Loucy (cell line): ENCODE results near the gene MAP3K21.

Experiments
- H2AFZ ChIP-seq: fragments of 200-600 bp; sonication (generic); 2 replicates; pipeline ENCODE4 v1.6.0; 2016; ENCODE audit warnings: antibody characterized with exemption, mild to moderate bottlenecking, low read length, moderate library complexity
- H3F3A ChIP-seq: fragments of 200-600 bp; 2 replicates; pipeline ENCODE4 v1.6.0; 2016; ENCODE audit warnings: antibody characterized with exemption, low read depth, mild to moderate bottlenecking
- H3K27me3 ChIP-seq: fragments of 200-600 bp; sonication (generic); 2 replicates; pipeline ENCODE4 v1.6.1; 2014; ENCODE audit warnings: low read length, mild to moderate bottlenecking; ENCODE audit not compliant: insufficient read depth, poor library complexity, severe bottlenecking
- H3K36me3 ChIP-seq: fragments of 200-600 bp; sonication (generic); 2 replicates; pipeline ENCODE4 v1.6.1; 2016; ENCODE audit warnings: low read length; ENCODE audit not compliant: insufficient read depth
- H3K4me1 ChIP-seq: fragments of 200-600 bp; sonication (generic); 2 replicates; pipeline ENCODE4 v1.5.1; 2014; ENCODE audit warnings: low read length, mild to moderate bottlenecking; ENCODE audit not compliant: insufficient read depth, poor library complexity, severe bottlenecking
- H3K4me2 ChIP-seq: fragments of 200-600 bp; sonication (generic); 2 replicates; pipeline ENCODE4 v1.6.0; 2014; ENCODE audit warnings: antibody characterized with exemption, low read length, low read depth, mild to moderate bottlenecking; ENCODE audit not compliant: poor library complexity, severe bottlenecking
- H3K4me3 ChIP-seq: fragments of 200-600 bp; sonication (generic); 2 replicates; pipeline ENCODE4 v1.5.1; 2014; ENCODE audit warnings: low read length, mild to moderate bottlenecking, mixed read lengths; ENCODE audit not compliant: poor library complexity, severe bottlenecking
- H3K79me2 ChIP-seq: fragments of 200-600 bp; sonication (generic); 2 replicates; pipeline ENCODE4 v1.6.1; 2014; ENCODE audit warnings: low read length; ENCODE audit not compliant: insufficient read depth
- H3K9ac ChIP-seq: fragments of 200-600 bp; sonication (generic); 2 replicates; pipeline ENCODE4 v1.6.0; 2014; ENCODE audit warnings: mild to moderate bottlenecking, low read depth, low read length, moderate library complexity; ENCODE audit not compliant: poor library complexity, severe bottlenecking
- H3K9me2 ChIP-seq: fragments of 200-600 bp; sonication (generic); replicated peaks from 2 replicates; pipeline ENCODE4 v1.6.1; 2016; ENCODE audit warnings: low read depth, low read length, mixed read lengths
- H3K9me3 ChIP-seq: fragments of 200-600 bp; sonication (generic); 2 replicates; pipeline ENCODE4 v1.6.1; 2014; ENCODE audit warnings: mild to moderate bottlenecking, antibody characterized with exemption, low read length, low read depth; ENCODE audit not compliant: insufficient read depth
- H4K20me1 ChIP-seq: fragments of 200-600 bp; sonication (generic); 2 replicates; pipeline ENCODE4 v1.6.0; 2014; ENCODE audit warnings: antibody characterized with exemption, low read length, mild to moderate bottlenecking; ENCODE audit not compliant: insufficient read depth, poor library complexity, severe bottlenecking
- EZH2phosphoT487 ChIP-seq: fragments of 200-600 bp; IDR thresholded peaks from 2 replicates; pipeline ENCODE4 v1.6.1; 2018; ENCODE audit warnings: antibody characterized with exemption, mild to moderate bottlenecking, moderate library complexity, borderline replicate concordance
- TF ChIP-seq, protein P1 (sequence below): fragments of 200-600 bp; sonication (generic); conservative IDR thresholded peaks from 2 replicates; pipeline ENCODE4 v1.5.1; 2014; ENCODE audit warnings: mild to moderate bottlenecking, antibody characterized with exemption, low read length

The MAP3K21 gene

DNA sequence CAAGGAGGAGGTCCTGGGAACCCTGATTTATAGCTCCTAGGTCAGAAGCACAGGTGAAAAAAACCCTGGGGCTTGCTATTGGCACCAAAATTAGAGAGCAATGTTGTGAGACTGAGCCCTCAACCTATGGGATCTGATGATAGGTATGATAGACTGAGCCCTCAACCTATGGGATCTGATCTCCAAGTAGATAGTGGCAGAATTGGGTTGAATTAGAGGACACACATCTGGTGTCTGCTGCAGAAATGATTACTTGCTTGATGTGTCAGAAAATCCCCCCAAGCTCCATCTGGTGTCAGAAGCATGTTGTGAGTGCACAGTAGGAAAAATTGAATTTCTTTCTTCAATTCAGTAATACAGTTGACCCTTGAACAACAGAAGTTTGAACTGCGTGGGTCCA is 62.4 kb downstream of the MAP3K21 start:
- H3K9me2 ChIP-seq, result no peaks in the 10 kb centered on the region

DNA sequence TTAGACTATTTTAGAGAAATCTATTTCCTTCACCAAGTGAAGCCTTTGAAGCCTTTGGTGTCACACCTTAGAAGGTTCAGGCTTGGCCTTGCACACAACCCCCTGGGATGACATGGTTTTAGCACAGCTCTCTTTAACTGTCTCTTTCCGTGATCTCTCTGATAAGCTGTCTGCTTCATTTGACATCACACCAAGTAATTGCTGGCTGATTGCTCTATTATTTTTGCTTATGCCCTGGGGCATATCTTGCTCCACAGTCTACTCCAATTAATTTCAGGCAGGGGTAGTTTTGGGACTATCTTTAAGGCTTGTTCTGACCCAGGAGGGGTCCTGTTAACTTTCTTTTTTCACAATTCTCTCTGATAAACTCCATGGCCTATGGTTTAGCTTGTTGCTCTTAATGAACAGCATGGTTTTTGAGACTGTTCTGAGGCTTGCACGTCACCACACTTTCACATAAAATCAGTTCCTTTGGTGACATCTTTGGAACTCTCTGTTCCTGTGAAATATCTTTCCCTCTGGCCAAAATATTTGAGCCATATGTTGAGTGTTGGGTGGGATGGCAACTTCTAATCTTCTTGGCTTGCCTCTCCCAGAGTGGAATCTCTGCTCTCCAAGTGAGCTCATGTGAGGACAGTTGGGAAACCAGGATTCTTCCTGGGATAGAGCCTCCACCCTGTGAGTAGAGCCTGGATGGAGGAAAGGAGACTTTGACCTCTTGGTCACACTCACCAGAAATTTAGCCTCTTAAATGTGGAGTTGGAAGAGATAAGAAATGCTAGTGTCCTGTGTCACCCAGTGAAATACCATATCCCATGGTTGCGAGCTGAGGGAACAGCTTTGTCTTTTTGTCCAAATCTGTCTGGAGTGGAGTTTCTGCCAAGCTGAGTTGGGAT is 63.6 kb downstream of the MAP3K21 start:
- H2AFZ ChIP-seq, result no peak overlapping the region
- no peaks in the 10 kb centered on the region for H3F3A ChIP-seq
- H3K79me2 ChIP-seq, result no peaks in the 10 kb centered on the region
- no peaks in the 10 kb centered on the region for H3K4me1 ChIP-seq
- no peaks in the 10 kb centered on the region for H3K36me3 ChIP-seq
- no peak overlapping the region for H3K4me3 ChIP-seq
- TF ChIP-seq EZH2phosphoT487, result no peak
- TF ChIP-seq, protein P1, sequence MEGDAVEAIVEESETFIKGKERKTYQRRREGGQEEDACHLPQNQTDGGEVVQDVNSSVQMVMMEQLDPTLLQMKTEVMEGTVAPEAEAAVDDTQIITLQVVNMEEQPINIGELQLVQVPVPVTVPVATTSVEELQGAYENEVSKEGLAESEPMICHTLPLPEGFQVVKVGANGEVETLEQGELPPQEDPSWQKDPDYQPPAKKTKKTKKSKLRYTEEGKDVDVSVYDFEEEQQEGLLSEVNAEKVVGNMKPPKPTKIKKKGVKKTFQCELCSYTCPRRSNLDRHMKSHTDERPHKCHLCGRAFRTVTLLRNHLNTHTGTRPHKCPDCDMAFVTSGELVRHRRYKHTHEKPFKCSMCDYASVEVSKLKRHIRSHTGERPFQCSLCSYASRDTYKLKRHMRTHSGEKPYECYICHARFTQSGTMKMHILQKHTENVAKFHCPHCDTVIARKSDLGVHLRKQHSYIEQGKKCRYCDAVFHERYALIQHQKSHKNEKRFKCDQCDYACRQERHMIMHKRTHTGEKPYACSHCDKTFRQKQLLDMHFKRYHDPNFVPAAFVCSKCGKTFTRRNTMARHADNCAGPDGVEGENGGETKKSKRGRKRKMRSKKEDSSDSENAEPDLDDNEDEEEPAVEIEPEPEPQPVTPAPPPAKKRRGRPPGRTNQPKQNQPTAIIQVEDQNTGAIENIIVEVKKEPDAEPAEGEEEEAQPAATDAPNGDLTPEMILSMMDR, result no peak
- no peak overlapping the region for H3K4me2 ChIP-seq
- no peaks in the 10 kb centered on the region for H3K9me2 ChIP-seq
- H3K9ac ChIP-seq, result no peak overlapping the region
- H3K27me3 ChIP-seq, result no peaks in the 10 kb centered on the region
- H3K9me3 ChIP-seq, result no peaks in the 10 kb centered on the region
- no peaks in the 10 kb centered on the region for H4K20me1 ChIP-seq

More for the DNA sequence above, 62.4 kb downstream of the MAP3K21 start:
- H3K9ac ChIP-seq, result no peak overlapping the region
- TF ChIP-seq, protein P1, result no peak
- TF ChIP-seq EZH2phosphoT487, result no peak
- H3K27me3 ChIP-seq, result no peaks in the 10 kb centered on the region
- H3F3A ChIP-seq, result no peaks in the 10 kb centered on the region
- H4K20me1 ChIP-seq, result no peaks in the 10 kb centered on the region
- no peaks in the 10 kb centered on the region for H3K9me3 ChIP-seq
- no peak overlapping the region for H3K4me3 ChIP-seq
- H3K79me2 ChIP-seq, result no peaks in the 10 kb centered on the region
- H2AFZ ChIP-seq, result no peak overlapping the region
- no peaks in the 10 kb centered on the region for H3K4me1 ChIP-seq
- no peak overlapping the region for H3K4me2 ChIP-seq
- no peaks in the 10 kb centered on the region for H3K36me3 ChIP-seq

DNA sequence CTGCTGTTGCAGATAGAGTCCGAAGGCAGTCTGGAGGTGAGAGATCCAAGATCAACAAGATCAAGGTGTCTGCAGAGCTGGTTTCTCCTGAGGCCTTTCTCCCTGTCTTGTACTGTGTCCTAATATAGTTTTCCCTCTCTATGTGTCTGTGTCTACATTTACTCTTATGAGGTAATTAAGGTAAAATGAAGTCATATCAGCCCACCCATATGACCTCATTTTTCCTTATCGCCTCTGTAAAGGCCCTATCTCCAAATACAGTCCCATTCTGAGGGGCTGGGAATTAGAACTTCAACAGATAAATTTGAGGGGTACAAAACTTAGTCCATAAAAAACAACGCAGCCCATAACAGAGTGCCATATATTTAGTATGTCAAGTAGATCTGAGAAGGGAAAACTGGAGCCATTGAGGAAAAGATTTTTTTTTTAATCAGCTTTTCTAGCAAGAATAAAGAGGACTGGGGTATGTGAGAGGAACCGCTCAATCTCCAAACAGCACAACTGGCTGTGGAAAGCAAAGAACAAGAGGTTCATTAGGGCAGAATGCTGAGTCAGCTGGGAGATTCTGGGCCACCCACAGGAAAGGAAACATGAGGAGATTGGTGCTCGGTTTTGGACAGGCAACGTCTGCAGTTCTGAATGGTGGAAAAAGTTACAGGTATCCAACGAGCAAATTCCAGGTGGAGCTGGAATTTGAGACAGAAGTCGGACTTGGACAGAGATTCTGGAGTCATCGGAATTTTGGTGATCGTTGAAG is 65.7 kb downstream of the MAP3K21 start:
- H2AFZ ChIP-seq, result no peak overlapping the region
- no peaks in the 10 kb centered on the region for H3K79me2 ChIP-seq
- no peaks in the 10 kb centered on the region for H3K36me3 ChIP-seq
- H3K4me2 ChIP-seq, result no peak overlapping the region
- H4K20me1 ChIP-seq, result no peaks in the 10 kb centered on the region
- H3F3A ChIP-seq, result no peaks in the 10 kb centered on the region
- H3K4me3 ChIP-seq, result no peak overlapping the region
- no peaks in the 10 kb centered on the region for H3K4me1 ChIP-seq
- H3K9me3 ChIP-seq, result no peaks in the 10 kb centered on the region
- no peak overlapping the region for H3K9ac ChIP-seq
- no peak for TF ChIP-seq EZH2phosphoT487
- TF ChIP-seq, protein P1, result no peak
- no peaks in the 10 kb centered on the region for H3K9me2 ChIP-seq
- H3K27me3 ChIP-seq, result no peaks in the 10 kb centered on the region
